Ureter (tissue), 1 donor: ENCODE results near the gene CCR6. TPM values are rescaled to one million over a fixed set of nuclear protein-coding genes. Genes with fewer than 3 reads are reported as not detected.
"Not testable (repeated sequence)": the region's sequence is repeated elsewhere in the genome, so short reads cannot be mapped to it uniquely, and the experiment has no call there.

Experiments
- DNase-seq: peaks from one replicate; pipeline ENCODE4 v3.0.0-alpha.2; 2020; ENCODE audit warnings: low spot score
- total RNA-seq: library from RNA; stranded (reverse); gene quantifications from one replicate; pipeline ENCODE4 v1.2.4, GENCODE V29; 2023
- donor health status: DM: yes; HTN: yes; CAD: no.

Gene CCR6
- total RNA-seq, 1 donor from 2014 or later: not detected

DNA sequence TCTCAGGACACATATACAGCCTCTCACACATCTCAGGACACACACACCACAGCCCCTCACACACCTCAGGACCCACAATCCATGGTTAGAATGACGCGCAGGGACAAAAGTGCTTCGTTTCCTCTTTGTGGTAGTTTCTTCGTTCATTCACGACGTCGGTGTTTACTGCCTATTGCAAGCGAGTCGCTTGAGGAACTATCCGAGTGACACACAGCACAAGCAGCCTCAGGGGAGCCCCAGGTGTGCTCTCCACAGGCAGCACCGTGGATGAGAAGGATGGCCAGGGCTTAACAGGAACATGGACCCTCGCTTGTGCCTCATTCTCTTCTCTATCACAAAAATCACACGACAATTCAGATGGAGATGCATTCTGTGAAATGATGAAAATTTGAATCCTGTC is 47.0 kb downstream of the CCR6 start:
- DNase-seq: not testable (repeated sequence)

DNA sequence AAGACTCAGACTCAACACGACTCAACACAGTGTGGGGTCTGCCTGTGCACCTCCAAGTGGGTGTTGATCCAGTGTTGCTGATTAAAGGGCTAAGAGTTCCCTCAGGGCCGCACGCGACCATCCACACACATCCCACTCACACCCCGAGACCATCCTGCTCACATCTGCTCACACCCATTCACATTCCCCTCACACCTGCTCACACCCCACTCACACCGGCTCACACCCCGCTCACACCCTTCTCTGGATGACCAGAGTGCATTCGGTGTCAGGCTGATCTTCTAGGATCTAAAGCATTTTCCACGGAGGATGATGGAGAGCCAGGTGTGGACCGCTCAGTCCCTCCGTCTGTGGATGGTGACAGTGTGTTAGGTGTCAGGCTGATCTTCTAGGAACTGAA is 48.4 kb downstream of the CCR6 start:
- not testable (repeated sequence) for DNase-seq

DNA sequence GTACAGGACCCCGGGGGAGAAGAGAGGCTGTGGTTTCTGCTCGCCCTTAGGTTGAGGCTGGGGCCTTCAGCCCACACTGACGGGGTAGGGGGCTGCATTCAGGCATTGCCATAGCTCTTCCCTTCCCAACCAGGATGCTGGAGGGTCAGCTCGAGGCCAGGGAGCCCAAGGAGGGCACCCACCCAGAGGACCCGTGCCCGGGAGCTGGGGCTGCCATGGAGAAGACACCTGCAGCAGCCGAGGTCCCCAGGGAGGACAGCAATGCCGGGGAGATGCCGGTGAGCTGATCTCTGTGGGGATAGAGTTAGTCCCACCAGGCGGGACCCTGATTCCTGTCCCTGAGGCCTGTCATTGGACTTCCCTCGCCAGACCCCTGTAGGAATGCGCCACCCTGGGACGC is 49.1 kb downstream of the CCR6 start:
- DNase-seq: not testable (repeated sequence)

DNA sequence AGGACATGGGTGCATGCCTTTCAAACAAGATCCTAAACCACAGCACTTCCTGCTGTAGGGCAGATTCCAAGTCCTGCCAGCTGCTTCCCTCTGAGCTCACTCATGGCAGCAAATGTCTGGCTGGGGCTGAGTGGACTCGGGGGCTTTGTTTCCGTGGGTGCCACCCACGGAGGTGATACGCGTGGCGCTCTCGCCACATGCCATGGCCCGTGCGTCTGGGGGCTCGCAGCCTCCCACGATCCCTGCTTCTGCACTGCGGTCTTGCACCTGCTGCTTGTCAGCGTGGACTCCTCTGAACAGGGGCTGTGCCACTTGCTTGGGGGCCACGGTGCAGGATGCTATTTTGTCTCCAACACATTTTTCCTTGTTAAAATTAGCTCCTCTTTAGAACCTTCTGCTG is 54.4 kb downstream of the CCR6 start:
- not testable (repeated sequence) for DNase-seq

DNA sequence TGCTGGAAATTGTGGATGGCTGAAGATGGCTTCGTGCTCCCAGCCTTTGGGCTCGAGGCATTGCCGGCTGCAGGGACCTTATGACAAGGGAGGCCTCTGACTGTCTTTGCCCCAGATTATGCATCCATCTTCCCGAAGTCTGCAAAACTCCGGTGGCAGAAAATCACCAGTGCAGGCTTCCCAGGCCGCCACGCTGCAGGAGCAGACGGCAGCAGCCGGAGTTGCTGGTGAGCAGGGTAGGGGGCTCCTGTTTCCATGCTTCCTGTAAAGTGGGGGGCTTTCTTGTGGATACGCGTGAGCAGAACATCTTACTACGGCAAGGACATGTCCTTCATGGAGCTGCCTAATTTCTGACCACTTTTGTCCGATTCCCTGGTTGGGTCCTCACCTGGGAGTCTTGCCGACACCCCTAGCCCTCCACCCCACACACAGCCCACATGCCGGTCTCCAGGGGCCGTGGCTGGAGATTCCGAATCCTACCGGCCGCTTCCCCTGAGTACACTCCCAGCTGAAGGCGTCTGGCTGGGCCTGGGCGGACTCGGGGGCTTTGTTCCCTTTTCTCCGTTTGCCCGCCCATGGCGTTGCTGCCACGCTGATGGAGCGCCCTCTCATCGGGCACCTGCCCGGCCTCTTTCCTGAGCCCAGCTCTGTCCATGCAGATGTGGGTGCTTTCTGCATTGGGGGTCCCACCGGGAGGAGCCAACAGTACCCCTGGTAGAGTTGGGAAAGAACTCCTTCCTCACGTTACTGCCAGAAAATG is 56.2 kb downstream of the CCR6 start:
- DNase-seq: not testable (repeated sequence)

DNA sequence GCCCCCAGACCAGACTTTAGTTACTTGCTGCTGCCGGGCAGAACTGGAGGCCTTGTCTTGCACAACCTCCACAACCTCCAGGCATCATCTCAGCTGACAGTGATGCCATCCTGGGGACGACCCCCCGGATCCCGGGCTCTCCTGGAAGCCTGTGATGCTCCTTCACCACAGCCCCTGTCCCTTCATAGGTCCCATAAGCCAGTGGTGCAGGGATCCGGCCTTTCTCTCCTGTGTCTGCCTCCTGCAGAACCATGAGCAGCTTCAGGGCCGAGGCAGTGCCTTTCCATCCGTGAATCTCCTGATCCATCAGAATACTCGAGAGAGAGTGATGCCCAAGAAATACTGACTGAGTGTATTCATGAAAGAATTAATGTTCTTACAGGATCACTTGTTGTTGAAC is 57.2 kb downstream of the CCR6 start:
- not testable (repeated sequence) for DNase-seq

DNA sequence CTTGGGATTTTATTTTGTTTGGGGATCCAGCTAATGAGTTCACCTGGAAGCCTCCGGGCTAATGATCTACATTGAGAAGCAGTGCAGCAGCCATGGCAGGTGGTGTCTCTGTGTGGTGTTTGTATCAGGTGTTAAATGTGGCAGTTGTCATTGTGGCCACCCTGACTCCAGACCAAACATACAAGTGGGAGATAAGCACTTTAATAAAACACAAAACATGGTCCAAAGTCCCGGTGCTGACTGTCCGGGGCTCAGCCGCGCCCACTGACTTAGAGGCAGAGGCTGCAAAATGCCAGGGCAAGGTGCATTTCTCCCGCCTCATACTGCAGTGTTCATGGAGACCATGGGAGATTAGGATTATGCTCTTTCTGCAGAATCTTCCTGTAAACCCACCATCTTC is 58.5 kb downstream of the CCR6 start:
- not testable (repeated sequence) for DNase-seq

DNA sequence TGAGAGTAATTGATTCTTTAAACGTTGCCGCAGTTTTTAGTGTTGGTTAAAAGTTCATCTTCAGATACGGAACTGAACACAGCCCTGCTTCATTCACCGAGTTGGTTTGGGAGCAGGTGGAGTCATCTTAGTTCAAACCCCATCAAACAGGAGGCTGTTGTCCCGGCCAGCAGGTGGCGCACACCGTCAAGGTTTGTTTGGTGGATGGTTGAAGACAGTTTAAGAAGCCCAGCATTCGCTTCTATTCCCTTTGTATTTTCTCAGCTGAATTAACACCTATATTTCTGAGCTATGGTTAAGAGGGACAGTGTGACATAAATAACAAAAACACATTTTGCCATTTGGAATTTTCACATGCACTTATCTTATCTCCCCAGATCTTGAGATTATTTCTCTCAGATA is 60.0 kb downstream of the CCR6 start:
- not testable (repeated sequence) for DNase-seq

DNA sequence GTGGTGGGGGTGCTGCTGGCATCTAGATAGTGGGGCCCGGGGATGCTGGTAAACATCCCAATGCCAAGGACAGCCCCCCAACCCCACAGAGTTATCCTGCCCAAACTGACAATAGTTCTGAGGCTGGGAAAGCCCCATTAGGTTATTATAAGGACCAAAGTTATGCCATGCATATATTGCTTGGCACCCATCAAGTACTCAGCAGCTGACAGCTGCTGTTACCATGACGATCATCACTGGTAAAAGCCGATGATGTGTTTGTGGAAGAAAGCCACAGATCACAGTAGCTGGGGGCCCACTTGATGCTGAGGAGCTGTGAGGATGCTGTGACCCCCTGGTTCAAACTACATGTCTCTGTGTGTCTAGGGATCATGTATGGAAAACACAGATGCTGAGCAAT is 62.2 kb downstream of the CCR6 start:
- DNase-seq: not testable (repeated sequence)

DNA sequence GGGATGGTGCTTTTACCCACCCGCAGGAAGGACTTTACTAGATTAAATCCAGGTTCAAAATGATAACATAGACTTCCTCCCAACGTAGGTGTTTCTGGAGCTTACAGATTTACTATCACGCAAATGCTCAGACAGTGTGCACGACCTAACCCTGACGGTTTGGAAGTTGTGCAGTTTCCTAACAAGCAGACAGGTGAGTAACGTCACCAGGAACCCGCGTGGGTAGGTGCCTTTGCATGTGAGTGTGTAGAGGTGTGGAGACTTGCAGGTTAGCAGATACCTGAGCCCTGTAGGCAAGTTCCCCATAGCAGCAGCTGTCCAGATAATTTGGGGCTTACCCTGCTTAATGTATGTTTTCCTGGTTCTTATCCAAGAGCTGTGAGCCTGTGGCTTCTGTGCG is 64.4 kb downstream of the CCR6 start:
- not testable (repeated sequence) for DNase-seq

Other genes with a start within 250 kb of the CCR6 start
- gene RNASET2, start 166.5 kb upstream of the CCR6 start, total RNA-seq: 89.9 TPM
- gene CEP43, start 123.7 kb upstream of the CCR6 start, total RNA-seq: 22.0 TPM
- not detected for gene GPR31, start 34.9 kb downstream of the CCR6 start, total RNA-seq
- not detected for gene UNC93A, start 168.2 kb downstream of the CCR6 start, total RNA-seq
- gene TTLL2, start 202.0 kb downstream of the CCR6 start, total RNA-seq: not detected